ENCODE data around the gene PPM1D.

- TF ChIP-seq EZH2 (IDR thresholded peaks at IDR 0.05; ENCODE audit: insufficient read depth, poor library complexity, severe bottlenecking) (no peak), EZH2phosphoT487 (IDR thresholded peaks at IDR 0.05; ENCODE audit: insufficient read depth, low read depth) (no peak)
Measured at GRCh38 chr17:60590070-60590469, 9.9 kb upstream of the PPM1D start.
